ENCODE results near the gene COL11A1. TPM values are rescaled to one million over a fixed set of nuclear protein-coding genes. Genes with fewer than 3 reads are reported as not detected.
"Not testable (repeated sequence)": the region's sequence is repeated elsewhere in the genome, so short reads cannot be mapped to it uniquely, and the experiment has no call there.

The COL11A1 gene
- polyA plus RNA-seq, 4 donors = 4.3 to 7.3 (median 5.1) TPM

GRCh38 chr1:102933362-102933761 lies 175.0 kb downstream of the COL11A1 start:
- not testable (repeated sequence) for DNase-seq (ENCODE audit: low read depth in 4 of 4, low spot score in 2 of 4)

- DNase-seq (ENCODE audit: low read depth in 4 of 4, low spot score in 2 of 4) = no peak
Observed at GRCh38 chr1:102919659-102920058, 188.7 kb downstream of the COL11A1 start.

- no peak for DNase-seq (ENCODE audit: low read depth in 4 of 4, low spot score in 2 of 4)
Observed at GRCh38 chr1:102901996-102902395, 206.3 kb downstream of the COL11A1 start.

GRCh38 chr1:102899935-102900334 lies 208.4 kb downstream of the COL11A1 start:
- DNase-seq (ENCODE audit: low read depth in 4 of 4, low spot score in 2 of 4) = no peak

GRCh38 chr1:102897557-102897956 lies 210.8 kb downstream of the COL11A1 start:
- no peak for DNase-seq (ENCODE audit: low read depth in 4 of 4, low spot score in 2 of 4)

- DNase-seq (ENCODE audit: low read depth in 4 of 4, low spot score in 2 of 4) = no peak
Observed at GRCh38 chr1:102896771-102897170, 211.6 kb downstream of the COL11A1 start.

- DNase-seq (ENCODE audit: low read depth in 4 of 4, low spot score in 2 of 4) = no peak
Observed at GRCh38 chr1:102896286-102896685, 212.0 kb downstream of the COL11A1 start.

- no peak for DNase-seq (ENCODE audit: low read depth in 4 of 4, low spot score in 2 of 4)
Observed at GRCh38 chr1:102891868-102892625, 216.3 kb downstream of the COL11A1 start.

GRCh38 chr1:102886638-102887037 lies 221.7 kb downstream of the COL11A1 start:
- no peak for DNase-seq (ENCODE audit: low read depth in 4 of 4, low spot score in 2 of 4)

GRCh38 chr1:102884238-102884637 lies 224.1 kb downstream of the COL11A1 start:
- DNase-seq (ENCODE audit: low read depth in 4 of 4, low spot score in 2 of 4) = peak in 3 of 4 donors; percentile 1 to 14 (median 7)

- DNase-seq (ENCODE audit: low read depth in 4 of 4, low spot score in 2 of 4) = no peak
Observed at GRCh38 chr1:102879439-102879993, 228.8 kb downstream of the COL11A1 start.

GRCh38 chr1:102875756-102876155 lies 232.6 kb downstream of the COL11A1 start:
- no peak for DNase-seq (ENCODE audit: low read depth in 4 of 4, low spot score in 2 of 4)

- DNase-seq (ENCODE audit: low read depth in 4 of 4, low spot score in 2 of 4) = no peak
Observed at GRCh38 chr1:102872526-102872925, 235.8 kb downstream of the COL11A1 start.

GRCh38 chr1:102872097-102872496 lies 236.2 kb downstream of the COL11A1 start:
- no peak for DNase-seq (ENCODE audit: low read depth in 4 of 4, low spot score in 2 of 4)

GRCh38 chr1:102863704-102864103 lies 244.6 kb downstream of the COL11A1 start:
- no peak for DNase-seq (ENCODE audit: low read depth in 4 of 4, low spot score in 2 of 4)

- DNase-seq (ENCODE audit: low read depth in 4 of 4, low spot score in 2 of 4) = no peak
Observed at GRCh38 chr1:102861247-102861646, 247.1 kb downstream of the COL11A1 start.

- no peak for DNase-seq (ENCODE audit: low read depth in 4 of 4, low spot score in 2 of 4)
Observed at GRCh38 chr1:102858695-102859094, 249.6 kb downstream of the COL11A1 start.

- DNase-seq (ENCODE audit: low read depth in 4 of 4, low spot score in 2 of 4) = no peak
Observed at GRCh38 chr1:102857251-102857650, 251.1 kb downstream of the COL11A1 start.

- no peak for DNase-seq (ENCODE audit: low read depth in 4 of 4, low spot score in 2 of 4)
Observed at GRCh38 chr1:102853701-102854187, 254.6 kb downstream of the COL11A1 start.

- no peak for DNase-seq (ENCODE audit: low read depth in 4 of 4, low spot score in 2 of 4)
Observed at GRCh38 chr1:102853136-102853535, 255.2 kb downstream of the COL11A1 start.

- no peak for DNase-seq (ENCODE audit: low read depth in 4 of 4, low spot score in 2 of 4)
Observed at GRCh38 chr1:102852613-102853012, 255.7 kb downstream of the COL11A1 start.

GRCh38 chr1:102851616-102852015 lies 256.7 kb downstream of the COL11A1 start:
- DNase-seq (ENCODE audit: low read depth in 4 of 4, low spot score in 2 of 4) = no peak
